ENCODE measurements around the gene CAMK2G.

CAMK2G gene

DNA sequence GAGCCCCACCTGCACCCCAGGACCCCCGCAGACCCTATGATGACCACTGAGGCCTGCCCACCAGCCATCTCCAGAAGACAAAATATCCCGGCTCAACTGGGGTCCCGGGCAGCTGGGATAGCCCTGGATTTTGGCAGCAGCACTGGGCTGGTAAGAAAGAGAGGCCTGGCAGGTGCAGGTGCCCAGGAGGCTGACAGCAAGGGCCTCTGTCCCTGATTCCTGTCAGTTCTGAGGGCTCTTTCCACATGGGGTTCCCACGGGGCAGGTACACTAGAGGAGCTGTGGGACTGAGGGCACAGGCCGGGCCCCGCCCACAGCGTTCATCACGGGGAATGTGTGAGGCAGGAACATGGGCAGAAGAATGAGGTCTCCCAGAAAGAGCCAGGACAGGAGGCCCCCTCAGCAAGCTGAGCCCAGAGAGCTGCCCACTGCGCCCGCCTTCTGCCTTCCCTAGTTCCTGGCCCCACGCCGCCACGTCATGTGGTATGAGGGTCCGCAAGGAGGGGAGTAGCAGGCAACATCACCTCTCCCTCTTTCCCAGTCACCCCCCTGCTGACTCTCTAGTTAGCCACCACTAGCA, 50.1 kb downstream of the CAMK2G start:
- no peak overlapping the region for H3K4me3 ChIP-seq (ENCODE audit: low read length)
- no peak for DNase-seq (ENCODE audit: low read depth, low spot score)

DNA sequence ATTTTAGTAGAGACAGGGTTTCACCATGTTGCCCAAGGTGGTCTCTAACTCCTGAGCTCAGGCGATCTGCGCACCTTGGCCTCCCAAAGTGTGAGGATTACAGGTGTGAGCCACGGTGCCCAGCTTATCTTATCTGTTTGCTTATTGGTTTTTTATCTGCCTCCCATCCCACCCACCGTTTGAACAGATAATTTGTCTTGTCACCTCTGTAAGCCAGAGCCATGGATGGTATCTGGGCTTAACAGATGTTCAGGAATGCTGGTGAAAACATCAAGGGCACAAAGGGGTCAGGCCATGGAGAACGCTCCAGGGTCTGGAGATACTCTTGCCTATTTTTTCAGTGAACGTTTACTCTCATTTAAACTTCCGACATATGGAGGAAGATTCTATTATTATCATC, 51.0 kb downstream of the CAMK2G start:
- DNase-seq (ENCODE audit: low read depth, low spot score): no peak
- H3K4me3 ChIP-seq (ENCODE audit: low read length): no peak overlapping the region

DNA sequence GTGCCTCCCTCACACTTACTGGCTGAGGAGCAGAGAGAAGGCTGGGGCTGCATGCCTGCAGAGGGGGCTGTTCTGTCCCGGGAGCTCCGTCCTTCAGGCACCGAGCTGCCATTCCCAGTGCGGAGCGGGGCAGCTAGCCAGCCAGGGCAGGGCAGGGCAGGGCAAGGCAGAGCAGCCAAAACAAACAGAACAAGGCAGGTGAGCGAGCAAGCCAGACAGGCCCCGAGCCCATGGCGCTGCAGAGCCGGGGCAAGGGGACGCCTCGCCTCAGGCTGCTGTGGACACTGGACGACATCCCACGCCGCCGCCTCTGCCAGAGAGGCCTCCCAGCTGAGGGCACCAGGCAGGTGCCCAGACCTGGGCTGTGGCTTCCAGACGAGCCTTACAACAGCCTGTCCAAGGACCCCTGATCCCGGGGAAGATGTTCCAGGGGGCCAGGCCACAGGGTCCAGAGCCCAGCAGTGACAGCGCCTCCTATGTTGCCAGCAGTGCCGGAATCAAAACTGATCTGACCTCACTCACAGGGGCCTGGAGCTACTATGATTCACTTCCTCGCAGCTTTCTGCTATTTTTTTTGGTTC, 54.8 kb downstream of the CAMK2G start:
- no peak for DNase-seq (ENCODE audit: low read depth, low spot score)

DNA sequence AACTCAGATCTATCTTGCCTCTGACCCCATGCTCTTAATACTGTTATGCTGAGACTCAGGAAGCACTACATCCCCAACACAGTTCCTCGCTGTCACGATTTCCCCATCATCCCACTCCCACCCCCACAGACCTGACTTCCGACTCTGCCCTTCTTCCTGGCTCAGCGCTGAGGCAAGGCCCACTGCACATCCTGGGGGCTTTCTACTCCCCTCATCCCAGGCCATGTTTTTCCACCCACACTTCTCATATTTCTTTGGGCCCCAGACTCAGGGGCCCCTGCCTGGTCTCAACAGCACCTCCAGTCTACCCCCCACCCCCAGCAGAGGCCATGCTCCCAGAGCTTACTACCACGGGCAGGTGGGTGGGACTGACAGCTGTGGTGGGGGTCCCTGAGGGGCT, 55.3 kb downstream of the CAMK2G start:
- DNase-seq (ENCODE audit: low read depth, low spot score): no peak
- H3K4me3 ChIP-seq (ENCODE audit: low read length): no peak overlapping the region

More for the DNA sequence above, 54.8 kb downstream of the CAMK2G start:
- H3K4me3 ChIP-seq (ENCODE audit: low read length): no peak overlapping the region

DNA sequence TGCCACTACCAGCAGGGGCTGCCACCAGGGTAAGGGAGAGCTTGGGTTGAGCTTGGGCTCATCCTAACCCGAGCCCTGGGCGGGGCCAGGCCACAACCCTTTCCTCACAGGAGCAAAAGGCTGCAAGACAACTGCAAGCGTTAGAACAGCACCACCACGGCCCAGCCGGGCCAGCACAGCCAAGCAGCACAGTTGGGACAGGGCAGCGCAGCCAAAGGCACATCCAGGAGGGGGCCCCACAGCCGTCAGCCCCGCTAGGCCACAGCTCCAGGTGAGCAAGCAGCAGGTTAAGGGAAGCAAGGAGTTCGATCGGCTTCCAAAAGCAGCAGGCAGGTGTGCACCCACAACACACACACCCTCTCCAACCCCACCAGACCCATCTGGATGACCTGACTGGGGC, 56.0 kb downstream of the CAMK2G start:
- no peak overlapping the region for H3K4me3 ChIP-seq (ENCODE audit: low read length)
- no peak for DNase-seq (ENCODE audit: low read depth, low spot score)

DNA sequence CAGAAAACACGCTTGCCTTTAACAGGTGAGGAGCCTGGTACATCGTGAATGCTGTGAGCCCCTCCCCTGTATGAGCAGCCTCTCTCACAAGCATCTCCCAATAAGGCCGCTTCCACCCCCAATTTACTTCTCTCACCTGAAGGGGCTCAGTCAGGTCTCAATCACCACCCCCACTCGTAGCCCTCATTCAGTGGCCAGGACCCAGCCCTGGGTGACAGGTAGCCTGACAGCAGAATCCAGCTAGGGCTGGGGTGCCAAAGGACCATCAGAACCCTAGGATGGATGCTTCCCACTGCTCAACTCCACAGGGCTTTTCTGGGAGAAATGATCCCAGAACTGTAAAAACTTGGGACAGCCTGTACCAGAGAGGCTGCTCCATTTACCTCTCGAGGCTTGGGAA, 56.5 kb downstream of the CAMK2G start:
- DNase-seq (ENCODE audit: low read depth, low spot score): no peak
- H3K4me3 ChIP-seq (ENCODE audit: low read length): no peak overlapping the region

DNA sequence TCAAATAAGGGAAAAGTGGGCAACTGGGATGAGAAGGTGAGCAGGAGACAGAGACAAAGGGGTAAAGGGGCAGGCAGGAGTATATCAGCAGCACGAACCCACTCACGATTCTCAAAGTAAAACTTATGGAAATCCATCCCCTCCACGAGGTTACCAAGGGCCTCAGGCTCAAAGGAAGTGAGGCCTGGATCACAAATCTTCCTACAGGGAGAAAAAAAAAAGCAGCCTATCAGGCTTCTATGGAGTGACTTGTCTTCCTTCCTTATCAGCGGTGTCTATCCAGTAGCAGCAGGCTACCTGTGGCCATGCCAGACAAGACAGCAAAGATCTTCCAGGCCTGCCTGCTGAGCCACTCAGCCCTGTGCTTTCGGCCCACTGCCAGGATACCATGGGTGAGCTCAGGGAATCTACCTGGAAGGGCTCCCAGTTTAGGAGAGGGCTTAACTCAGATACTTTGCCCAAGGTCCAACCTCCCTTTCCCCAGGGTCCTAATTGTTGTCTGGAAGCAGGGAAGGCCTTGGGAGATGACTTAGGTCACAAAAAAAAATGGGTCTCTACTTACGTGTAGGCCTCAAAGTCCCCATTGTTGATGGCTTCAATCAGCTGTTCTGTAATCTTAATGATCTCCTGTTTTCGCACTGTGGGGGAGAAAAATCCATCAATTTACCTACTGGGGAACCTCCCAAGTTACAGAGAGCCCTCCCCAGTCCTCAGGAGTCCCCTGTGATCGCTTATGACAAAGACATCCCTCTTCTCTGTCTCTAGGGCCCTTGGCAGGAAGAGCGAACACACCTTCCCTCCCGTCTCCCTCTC, 57.2 kb downstream of the CAMK2G start:
- H3K4me3 ChIP-seq (ENCODE audit: low read length): no peak overlapping the region
- no peak for DNase-seq (ENCODE audit: low read depth, low spot score)

DNA sequence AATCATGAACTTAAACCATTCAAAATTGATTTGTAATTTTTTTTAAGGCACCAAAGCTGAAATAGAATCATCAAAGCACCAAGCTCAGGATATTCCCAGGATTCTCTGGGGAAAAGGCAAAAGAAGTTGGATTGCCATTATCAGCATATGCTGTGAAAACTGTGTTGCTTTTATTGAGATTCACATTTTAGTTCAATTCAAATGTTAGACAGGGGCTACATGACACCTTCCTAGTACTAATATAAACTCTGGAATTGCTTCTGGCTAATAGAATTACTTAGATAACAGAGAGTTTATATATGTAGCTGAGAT, 58.7 kb downstream of the CAMK2G start:
- no peak overlapping the region for H3K4me3 ChIP-seq (ENCODE audit: low read length)
- DNase-seq (ENCODE audit: low read depth, low spot score): no peak

DNA sequence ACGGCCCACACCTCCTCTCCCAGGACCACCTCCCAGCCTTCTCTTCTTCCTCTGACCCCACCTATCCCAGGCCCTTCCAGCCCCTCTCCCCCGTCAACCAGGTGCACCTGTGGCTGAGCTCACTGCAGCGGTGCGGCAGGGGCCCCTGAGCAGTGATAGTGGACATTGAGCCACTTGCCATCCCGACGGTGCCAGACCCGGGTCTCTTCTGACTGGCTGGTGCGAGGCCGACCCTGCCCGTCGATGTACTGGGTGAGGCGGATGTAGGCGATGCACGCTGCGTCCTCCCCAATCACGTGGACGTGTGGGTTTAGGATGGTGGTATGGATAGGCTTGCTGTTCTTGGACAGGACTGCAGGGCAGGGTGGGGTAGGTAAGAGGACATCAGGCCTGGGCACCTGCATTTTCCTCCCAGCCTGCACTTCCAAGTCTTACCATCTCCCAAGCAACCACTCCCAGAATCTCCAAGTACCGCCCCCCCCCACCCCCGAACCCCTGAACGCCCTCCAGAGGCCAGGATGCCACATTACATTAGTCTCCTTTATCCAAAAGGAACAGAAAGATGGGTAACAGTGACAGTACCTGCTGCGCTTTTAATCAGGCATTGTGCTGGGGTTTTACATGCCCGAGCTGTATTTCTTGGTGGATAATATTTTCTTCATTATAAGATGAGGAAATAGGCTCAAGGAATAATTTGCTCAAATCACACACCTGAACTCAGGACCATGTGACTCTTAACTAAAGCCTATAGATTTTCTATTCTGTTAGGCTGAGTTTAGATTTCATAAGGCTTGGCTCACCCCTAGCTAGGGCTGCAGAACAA, 59.2 kb downstream of the CAMK2G start:
- H3K4me3 ChIP-seq (ENCODE audit: low read length): no peak overlapping the region
- DNase-seq (ENCODE audit: low read depth, low spot score): no peak

DNA sequence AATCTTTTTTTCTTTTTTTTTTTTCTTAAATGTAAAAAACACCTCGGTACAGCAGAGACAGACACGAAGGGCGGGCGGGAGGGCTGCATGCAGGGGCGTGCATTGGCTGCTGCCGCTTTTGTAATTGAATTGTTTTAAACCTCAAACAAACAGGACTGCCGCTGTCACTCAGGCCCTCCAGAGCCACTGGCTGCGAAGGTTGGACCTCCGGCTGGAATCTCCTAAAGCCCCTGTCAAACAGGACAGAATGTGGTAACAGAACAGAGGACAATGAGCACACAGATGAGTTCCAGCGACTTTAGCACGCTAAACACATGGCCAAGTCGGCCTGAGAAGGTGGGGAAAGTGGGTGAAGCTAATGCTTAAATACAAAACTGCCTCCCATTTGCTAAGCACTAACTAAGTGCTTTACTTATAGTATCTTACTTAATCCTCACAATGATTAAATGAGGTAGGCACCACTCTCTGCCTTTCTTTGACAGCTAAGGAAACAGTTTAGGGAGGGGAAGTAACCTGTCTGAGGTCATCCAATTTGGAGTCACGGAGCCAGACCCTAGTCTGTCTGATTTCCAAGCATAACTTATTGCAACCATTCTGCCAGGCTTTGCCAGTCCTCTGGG, 60.0 kb downstream of the CAMK2G start:
- no peak for DNase-seq (ENCODE audit: low read depth, low spot score)
- H3K4me3 ChIP-seq (ENCODE audit: low read length): no peak overlapping the region

DNA sequence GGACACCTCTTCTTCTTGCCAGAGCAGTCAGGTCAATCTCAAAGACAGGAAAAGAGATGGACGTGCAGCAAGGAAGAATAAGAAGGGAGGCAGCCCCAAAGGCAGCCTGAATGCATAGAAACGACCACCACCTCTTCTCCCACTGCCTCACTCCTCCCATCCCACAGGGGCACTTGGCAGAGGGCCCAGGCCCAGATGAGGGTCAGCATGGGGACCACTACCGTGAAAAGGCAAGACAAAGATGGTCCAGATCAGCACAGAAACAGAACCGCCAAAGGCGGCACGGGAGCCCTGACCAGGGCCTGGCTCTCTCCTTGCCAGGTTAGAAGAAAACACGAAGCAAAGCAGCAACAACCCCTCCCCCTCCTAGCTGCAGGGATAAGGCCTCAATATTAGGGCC, 61.0 kb downstream of the CAMK2G start:
- no peak for DNase-seq (ENCODE audit: low read depth, low spot score)
- no peak overlapping the region for H3K4me3 ChIP-seq (ENCODE audit: low read length)

DNA sequence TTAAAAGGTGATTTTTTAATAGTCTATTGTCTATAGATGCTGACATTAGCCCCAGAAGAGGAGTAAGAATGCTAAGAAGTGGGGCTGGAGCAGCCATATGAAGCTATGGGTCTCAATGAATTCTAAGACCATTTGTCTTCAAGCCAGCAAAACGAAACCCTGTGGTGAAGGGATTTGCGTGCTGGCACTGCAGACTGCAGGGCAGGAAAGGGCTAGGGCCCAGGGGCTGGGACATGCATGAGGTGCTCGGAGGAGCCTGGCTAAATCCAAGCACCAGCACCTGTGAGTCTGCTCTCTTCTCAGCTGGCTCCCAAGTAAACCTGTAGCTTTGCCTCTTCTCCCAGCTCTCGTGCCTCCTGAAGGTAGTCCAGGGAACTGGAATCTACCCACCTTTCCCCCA, 61.7 kb downstream of the CAMK2G start:
- no peak for DNase-seq (ENCODE audit: low read depth, low spot score)
- no peak overlapping the region for H3K4me3 ChIP-seq (ENCODE audit: low read length)

DNA sequence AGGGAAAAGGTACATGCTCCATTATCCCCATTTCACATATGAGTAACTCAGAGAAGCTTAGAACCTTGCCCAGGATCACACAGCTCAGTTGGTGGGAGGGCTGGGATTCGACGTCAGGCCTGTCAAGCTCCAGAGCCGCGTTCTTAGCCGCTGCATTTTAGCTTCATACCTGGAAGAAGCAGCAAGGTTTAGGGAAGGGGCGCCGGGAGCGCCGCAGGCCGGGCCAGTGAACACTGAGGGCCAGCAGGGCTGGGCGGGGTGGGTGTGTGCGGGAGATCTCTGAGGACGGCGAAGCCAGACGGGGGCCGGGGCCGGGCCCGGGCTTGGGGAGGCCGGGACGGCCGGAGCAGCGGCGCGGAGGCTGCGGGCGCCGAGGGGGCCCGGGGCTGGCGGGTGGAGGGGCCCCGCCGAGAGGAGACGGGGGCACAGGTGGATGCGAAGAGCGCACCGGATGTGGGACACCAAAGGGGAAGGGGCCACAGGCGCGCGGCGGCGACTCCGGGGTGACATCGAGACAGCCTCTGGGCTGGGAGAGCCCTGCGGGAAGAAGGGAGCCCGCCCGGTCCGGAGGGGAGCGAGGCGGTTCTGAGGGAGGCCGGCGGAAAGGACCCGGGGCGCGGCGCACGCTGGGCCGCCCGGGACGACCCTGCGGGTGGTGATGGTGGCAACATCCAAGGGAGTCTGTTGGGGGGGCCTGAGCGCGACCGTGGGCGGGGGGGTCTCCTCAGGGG, 63.5 kb downstream of the CAMK2G start:
- DNase-seq (ENCODE audit: low read depth, low spot score): peak; percentile 64

DNA sequence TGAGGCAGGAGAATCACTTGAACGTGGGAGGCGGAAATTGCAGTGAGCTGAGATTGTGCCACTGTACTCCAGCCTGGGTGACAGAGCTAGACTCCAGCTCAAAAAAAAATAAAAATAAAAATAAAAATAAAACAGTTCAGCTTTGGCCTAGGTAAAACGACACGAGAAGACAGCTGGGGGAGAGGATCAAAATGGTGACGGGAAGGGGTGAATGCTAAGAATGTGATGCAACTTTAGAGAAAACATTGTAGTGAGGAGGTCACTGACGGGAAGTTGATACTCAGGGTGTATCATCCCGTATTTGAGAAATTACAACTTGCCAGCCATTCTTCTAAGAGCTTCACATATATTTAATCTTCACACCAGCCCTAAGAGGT, 64.0 kb downstream of the CAMK2G start:
- DNase-seq (ENCODE audit: low read depth, low spot score): no peak
- H3K4me3 ChIP-seq (ENCODE audit: low read length): peak overlapping the region; percentile 62

More for the DNA sequence above, 63.5 kb downstream of the CAMK2G start:
- H3K4me3 ChIP-seq (ENCODE audit: low read length): peak overlapping the region; percentile 62

DNA sequence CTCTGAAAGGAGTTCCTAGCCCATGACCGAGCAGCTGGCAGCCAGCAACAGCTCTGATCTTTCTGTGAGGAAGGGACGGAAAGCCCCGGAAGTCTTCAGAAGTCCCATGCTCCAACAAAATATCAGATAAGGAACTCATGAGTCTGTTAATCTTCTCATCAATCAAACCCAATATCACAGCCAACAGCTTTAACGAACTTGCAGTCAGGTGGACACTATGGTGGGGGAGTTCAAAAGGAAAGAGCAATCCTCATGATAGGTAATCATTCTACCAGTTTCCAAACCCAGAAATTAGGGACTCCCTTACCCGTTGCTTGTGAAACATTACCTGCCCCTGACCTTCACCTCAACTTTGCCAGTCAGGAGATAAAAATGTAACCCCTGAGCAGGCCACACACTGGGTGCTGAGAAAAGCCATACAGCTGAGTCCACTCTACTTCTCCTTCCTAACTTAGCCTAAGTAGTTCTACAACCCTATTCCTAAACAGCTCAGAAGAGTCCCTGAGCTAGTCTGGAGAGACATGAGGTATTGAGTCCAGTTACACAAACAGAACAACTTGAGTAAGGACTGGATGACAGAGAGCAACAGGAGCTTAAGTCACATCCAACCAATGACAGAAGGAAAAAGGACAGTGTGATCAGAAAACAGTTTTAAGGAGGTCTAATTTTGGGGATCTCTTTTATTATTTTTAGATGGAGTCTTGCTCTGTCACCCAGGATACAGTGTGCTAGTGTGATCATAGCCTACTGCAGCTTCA, 65.1 kb downstream of the CAMK2G start:
- H3K4me3 ChIP-seq (ENCODE audit: low read length): no peak overlapping the region
- no peak for DNase-seq (ENCODE audit: low read depth, low spot score)

DNA sequence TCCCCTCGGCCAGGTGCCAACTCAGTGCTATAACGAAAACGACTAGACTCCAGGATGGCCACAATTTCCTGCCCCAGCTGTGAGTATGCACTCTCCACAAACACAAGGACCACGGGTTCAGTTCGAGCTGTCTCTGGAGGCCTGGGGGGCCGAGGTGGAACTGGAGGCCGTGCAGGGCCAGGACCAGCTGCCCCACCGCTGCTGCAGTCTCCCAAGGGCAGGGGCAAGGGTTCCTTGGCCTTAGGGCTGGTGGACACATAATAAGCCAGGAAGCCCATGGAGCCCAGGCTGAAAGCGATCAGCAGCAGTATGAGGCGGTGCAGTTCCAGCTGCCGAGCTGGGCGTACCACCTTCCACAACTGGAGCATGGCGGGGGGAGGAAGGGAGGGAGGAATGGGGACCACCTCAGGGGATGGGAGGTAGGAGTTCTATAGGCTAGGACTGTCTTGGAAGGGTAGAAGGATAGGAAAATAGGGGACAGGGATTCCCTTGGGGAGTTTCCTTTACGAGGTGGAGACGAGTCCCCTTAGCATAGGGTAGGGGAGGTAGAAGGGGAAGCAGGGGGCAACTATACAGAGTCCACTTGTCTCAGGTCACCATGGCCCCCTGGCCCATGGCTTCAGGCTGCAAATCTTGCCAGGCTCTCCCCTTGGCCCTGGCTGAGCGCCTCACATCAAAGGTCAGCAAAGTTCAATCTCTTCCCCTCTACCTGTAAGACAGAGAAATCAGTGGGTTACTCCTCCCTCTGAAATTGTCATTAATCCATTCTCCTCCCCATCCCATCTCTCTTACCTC, 66.1 kb downstream of the CAMK2G start:
- no peak for DNase-seq (ENCODE audit: low read depth, low spot score)
- H3K4me3 ChIP-seq (ENCODE audit: low read length): no peak overlapping the region

DNA sequence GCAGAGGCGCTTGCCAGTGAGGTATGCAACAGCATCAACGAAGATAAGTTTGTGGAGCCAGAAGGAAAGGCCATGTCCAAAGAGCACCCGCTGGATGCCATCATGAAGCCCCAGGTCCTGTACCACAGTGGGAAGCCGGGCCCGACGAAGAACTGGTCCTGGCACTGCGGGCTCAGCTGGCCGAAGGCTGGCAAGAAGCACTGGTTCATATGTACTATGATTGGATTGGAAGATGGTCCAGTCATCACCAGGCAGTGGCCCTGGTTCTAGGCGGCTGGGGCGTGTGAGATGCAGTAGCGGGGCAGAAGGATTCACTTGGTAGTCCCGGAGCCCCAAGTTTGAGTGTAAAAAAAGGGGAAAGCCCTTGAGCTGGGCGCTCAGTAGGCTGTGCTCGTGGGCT, 66.9 kb downstream of the CAMK2G start:
- DNase-seq (ENCODE audit: low read depth, low spot score): no peak
- no peak overlapping the region for H3K4me3 ChIP-seq (ENCODE audit: low read length)

Measured in Jurkat, Clone E6-1 (cell line).